NCI-H82 treated with DMSO at 0.1 percent for 48 hours (cell line): ENCODE results near the gene GHRH.

Experiments used
- DNase-seq: peaks from one replicate; lab custom pipeline; 2025; ENCODE audit not compliant: unreplicated experiment; lab: John Stamatoyannopoulos, UW

GHRH gene

DNA sequence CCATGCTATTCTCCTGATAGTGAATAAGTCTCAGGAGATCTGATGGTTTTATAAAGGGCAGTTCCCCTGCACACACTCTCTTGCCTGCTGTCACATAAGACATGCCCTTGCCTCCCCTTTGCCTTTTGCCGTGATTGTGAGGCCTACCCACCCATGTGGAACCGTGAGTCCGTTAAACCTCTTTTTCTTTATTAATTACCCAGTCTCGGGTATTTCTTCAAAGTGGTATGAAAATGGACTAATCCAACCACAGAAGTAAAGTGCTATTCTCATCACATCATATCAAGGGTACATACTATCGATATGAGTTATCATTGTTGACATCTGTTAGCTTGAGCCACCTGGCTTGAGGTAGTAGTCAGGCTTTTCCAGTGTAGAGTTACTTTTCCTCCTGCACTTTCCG lies 30.1 kb upstream of the GHRH start:
- no peak for DNase-seq

DNA sequence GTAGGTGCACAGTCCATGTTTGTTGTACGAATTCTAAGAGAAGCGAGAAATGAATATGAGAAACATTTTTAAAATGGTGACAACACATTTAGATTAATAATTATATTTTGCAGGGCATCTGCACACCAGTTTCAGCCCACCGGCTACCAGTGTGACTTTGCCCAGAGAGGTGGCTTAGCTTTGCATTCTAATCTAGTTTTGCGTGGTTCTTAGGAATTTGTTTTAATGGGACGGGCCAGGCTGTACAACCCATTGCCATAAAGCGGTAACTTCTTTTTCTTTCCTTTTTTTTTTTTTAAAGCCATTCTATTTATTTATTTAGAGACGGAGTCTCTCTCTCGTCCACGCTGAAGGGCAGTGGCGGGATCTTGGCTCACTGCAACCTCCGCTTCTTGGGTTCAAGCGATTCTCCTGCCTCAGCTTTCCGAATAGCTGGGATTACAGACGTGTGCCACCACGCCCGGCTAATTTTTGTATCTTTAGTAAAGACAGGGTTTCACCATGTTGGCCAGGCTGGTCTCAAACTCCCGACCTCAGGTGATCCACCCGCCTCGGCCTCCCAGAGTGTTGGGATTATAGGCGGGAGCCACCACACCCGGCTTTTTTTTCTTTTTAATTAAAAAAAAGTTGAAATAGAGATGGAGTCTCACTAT lies 28.7 kb upstream of the GHRH start:
- DNase-seq, result no peak

DNA sequence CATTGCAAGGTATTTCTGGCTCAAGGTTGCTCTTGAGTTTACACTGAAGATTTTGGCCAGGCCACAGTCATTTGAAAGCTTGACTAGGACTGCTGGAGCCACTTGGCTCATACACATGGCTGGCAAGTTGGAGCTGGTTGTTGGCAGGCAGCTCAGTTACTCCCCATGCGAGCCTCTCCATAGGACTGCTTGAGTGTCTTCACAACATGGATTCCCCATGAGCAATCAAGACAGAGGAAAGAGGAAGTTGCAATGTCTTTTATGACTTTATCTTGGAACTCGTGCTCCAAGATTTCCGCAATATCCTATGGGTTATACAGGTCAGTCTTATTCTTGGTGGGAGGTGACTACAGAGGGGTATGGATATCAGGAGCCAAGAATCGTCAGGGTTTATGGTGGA lies 26.5 kb upstream of the GHRH start:
- DNase-seq, result no peak

DNA sequence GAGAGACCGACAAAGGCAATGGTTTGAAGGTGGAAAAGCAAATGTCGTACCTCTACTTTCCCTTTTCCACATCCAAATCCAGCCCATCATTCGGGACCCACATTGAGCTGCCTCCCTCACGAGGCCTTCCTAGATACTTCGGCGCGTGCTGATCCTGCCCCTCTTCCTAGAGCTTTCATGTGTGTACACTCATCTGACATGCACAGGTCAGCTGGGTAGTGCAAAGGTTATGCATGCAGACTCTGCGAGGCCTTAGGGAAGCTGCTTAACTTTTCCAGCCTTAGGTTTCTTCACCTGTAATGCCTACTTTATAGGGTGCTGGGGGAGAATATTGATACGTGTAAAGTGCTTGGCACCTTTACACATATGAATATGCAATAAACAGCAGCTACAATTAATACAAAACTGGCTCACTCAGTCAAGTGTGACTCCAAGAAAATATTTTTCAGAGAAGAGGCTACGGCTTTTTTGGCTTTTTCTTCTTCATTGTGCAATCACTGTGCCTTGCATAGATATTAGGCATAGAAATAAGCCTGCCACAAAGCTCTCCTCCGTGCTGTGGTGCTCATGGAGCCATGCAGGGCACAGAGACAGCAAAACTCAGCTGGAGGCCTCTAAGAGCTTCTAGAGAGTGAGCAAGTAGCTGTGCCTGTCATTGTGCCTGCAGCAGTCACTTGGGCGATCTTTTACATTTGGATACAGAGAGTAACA lies 24.2 kb upstream of the GHRH start:
- no peak for DNase-seq

DNA sequence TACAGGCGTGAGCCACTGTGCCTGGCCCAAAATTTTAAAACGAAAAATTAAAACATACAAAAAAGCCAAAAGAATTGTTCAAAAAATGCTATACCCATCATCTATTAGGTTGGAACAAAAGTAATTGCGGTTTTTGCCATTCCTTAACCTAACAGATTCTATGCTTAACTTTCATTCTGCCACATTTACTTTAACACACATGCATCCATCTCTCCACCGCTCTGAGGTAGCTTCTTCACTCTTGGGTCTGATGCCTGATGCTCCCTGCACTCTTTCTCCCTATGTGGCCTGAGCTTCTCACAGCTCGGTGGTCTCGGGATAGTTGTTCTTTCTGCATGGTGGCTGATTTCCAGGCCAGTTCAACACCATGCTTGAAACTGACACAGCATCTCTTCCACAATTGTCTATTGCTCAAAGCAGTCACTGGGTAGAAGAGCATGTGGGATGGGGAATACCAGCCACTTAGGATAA lies 23.1 kb upstream of the GHRH start:
- DNase-seq, result no peak

DNA sequence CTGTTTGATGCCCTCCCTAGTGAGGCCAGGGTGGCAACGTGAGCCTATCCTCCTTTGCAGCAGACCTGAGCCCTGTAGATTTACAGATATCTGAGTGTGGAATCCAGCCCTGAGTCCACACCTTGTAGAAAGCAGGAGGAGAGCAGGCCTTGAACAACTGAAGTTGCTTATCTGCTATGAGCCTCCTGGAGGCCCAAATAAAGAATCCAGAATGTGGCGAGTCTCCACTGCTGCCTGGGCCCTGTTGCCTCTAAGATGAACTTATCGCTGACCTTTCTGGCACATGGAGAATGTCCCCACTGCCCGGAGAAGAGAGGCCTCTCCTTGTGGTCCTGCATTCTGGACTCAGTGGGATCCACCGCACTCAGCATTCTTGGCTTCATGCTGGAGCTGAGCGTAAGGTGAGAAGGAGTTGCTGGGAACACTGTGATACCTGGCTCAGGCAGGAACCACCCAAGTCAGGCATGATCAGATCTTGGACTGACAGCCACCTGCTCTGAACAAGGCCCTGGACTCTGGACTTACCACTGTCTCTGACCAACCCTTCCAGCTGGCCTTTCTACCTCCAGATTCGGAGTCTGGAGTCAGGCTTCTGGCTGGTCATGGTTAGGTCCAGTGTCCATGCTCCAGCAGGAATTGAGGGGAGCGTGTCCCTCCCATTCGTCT lies 22.0 kb upstream of the GHRH start:
- no peak for DNase-seq

DNA sequence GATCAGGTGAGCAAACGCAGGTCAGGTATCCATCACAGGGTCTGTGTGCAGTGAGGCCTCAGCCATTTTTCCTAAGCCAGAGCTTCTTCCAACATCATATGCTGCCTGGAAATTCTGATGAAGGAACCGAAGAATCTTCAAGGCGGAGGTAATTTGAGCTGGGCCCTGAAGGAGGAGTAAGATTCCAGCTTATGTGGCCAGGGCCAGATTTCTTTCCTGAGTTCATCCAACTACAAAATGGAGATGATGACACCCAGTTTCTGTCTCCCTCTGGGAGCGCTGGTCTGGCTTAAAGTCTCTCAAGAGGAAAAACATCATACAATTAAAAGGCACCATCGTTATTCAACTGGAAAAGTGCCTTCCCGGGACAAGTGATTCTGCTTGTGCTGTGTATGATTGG lies 20.9 kb upstream of the GHRH start:
- no peak for DNase-seq

DNA sequence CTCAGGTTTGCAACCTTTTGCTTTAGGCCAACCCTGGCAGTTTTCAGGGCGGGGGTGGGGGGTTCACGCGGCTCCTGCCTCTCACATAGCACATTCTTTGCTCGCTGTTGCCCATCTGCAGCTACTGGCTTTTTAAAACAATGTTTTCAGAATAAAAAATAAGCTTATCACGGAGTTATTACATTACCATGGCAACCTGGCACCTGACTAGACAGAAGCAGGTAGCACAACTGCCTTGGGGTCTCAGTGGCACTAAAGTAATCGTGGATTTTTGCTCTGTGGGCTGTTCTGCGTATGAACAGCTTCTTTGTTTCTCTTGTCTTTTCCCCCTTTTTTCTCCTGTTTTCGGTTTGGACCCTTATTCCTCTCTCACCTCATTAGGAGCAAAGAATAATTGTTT lies 18.8 kb upstream of the GHRH start:
- no peak for DNase-seq

DNA sequence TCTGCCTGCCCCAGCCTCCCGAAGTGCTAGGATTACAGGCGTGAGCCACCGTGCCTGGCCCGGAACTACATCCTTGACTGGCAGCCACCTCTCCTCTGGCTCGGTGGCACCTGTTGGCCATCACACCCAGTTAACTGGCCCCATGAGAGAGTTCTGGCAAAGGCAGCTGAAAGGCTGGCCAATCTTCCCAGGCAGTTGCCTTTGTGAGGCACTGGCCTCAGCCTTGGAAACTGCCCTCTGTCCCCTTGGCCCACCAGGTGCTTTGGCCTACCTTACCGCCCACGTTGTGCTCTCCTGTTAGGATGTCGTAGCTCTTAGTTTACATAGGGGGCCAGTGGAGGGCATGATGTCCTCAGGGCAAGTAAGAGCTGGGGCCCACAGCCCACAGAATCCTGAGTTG lies 18.2 kb upstream of the GHRH start:
- DNase-seq, result no peak

DNA sequence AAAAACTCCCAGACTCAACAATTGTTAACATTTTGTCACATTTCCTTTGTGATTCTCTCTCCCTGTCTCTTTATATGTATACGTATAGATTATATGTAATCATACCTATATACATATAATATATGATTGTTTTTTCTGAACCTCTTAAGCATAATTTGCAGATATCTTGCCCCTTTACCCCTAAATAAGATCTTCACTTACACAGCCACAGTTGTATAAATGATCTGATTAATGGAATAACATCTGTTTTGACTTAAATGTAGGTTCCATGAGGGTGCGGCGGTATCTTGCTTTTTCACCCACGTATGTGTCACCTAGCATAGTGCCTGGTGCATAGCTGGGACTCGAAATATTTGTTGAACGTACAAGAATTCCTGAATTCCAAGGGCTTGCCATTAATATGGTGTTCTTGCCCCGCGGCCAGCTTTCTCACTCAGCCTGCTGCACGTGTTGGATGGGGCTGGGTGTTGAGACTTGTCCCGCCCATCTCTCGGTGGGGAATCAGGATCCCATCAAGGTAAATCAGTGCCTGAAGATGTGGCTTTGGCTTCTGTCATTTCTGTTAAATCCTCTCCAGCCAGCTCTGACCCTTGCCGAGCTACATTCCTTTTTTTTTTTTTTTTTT lies 17.5 kb upstream of the GHRH start:
- no peak for DNase-seq

DNA sequence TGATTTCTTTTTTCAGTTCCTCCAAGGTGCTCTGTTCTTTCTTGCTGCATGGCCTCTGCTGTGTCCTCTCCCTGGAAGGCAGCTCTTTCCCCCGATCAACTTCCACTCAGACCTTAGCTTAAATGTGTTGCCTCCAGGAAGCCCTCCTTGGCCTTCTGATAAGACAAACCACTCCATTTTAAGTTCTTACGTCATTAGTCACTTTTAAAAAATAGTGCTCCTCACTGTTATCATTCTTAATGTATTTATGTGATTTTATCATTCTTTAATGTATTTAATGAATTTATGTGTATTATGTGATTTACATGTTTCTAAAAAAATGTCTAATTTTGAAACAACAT lies 15.6 kb upstream of the GHRH start:
- no peak for DNase-seq

DNA sequence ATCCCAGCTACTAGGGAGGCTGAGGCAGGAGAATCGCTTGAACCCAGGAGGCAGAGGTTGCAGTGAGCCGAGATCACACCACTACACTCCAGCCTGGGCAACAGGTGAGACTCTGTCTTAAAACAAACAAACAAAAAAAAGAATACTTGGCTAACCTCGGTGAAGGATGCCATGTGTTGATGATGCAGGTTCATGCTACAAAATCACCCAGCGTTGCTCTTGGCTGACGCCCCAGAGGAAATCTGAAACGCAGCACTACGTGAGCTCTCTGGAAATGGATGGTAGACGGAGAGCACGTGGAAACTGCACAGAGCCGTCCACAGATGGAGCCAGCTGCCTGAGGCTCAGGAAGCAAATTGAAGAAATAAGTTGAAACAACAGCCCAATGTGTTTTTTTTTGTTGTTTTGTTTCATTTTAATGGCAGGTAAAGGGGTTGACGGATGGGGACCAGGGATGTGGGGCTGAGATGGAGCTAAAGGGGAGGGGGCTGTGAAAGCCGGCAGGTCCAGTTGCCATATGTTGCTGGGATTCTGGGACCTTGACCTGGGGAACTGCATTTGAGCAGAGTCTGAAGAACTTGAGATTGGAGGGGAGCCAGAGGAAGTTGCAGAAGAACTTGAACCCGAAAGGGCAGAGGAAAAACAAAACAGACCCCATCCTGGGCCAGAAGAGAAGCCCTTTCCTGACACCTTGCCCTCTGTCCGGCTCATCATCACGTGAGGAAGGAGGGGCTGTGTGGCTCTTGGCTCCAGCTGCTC lies 15.1 kb upstream of the GHRH start:
- no peak for DNase-seq

DNA sequence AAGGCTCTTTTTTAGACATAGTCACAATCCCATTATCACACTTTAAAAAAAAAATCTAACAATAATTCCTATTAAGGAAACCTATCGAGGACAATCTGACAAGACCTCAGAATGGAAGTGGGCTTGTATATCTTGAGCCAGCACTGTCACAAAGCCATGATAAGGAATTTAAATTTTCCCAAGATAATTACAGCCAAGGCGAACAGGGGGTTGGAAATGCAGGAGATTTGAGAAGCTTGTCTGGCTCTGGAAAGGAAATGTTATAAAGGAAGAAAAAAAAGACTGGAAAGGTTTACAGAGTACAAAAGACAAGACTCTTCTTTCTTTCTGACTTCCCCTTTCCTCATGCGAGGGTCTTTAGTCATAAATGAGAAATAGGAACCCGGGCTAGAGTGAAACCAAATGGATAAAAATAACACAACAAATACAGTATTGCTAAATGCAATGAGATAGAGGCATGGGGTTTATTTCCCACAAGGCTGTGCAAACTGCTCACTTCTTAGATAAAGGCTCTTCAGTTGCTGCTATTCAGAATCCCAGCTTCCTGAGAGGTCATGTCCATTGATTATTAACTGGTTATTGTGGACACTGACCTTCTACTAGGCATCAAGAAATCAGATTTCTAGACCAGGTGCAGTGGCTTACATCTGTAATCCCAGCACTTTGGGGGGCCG lies 13.4 kb upstream of the GHRH start:
- no peak for DNase-seq

DNA sequence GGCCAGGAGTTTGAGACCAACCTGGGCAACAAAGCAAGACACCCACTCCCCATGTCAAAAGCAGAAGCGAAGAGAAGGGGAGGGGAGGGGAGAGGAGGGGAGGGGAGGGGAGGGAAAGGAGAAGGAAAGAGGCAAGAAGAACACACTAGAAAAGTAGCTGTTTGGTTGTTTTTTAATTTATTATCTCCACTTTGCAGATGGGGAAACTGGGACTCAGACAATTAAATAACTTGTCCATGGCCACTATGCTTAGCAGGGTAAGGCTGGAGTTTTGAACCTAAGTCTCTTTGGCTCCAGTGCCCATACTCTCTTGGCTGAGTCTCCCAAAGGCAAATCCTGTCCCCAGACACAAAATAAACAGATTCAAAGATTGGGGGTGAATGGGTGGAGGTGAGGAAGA lies 12.4 kb upstream of the GHRH start:
- no peak for DNase-seq

DNA sequence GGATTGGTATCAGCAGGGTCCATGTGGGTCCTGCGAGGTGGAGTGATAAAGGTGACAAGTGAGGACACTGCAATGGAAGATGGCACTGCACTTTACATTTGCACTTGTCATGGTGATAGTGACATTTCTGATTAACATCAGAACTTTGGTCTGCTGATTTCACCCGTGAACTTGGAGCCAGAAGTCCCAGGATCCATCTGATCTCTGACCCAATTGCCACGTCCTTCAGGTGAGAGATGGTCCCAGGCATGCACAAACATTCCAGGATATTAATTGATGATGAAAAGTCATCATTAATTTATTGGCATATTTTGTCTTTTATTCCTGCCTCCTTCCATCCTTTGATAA lies 9.8 kb upstream of the GHRH start:
- no peak for DNase-seq

DNA sequence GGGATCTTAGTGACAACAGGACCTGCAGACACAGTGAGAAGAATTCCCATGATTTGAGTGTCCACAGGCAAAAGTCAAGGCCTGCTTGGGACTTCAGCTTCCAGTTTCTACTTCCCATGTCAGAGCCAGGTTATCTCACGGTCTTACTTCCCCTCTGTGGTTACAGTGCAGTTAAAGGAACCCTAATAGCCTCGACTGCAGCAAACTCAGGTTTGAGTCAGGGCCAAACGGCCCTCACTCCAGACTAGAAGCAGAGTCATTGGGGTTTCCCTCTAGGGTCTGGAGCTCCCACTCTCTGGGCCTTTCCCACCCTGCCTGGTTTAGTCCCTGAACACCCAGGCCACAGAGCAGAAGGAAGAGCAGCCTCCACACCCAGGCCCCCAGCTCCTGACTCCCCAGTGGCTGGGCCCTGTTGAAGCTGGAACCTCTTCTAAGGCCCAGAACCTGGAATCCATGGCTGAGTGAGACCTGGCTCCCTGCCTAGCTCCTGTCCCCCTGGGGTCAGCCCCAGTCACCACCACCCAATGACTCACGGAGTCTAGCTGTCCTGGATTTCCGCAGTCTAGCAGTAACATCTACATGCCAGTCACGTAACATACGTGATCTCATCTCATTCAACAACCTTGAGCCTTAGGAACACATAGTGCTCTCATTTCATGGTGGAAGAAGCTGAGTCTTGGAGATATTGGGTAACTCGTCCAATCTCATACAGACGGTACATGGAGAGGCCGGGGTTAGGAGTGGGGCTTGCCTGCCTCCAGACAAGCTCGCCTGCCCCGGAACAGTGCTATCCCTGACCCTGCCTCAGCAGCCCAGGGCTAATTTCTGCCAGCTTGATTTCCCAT lies 9.2 kb upstream of the GHRH start:
- no peak for DNase-seq

DNA sequence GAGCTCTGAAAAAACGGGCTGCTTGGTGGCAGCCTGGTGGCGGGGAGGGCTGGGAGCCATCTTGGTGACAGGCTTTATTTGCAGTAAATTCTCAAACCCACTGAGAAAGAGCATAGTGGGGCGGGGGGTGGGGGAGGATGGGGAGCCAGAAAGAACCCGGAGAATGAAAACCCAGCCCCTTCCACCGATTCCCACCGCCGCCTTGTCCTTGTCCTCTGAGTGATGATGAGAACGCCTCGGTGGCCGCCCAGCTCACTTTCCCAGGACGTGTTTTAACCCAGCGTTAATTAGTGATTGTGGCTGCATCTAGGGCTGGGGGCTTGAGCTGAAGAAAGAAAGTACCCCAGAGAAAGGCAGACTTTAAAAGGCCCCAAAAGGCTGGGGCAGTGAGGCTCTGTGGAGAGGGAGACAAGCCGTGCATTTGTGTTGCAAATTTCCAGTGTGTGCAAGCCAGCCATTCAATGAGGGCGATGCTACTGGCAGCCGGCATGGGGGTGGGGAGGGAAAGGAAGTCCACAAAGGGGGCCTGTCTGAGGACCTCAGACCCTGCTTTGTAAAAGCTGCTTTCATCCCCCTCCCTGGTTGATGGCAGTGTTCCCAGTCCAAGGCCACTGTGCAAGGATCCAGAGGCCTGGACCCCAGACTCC lies 6.2 kb upstream of the GHRH start:
- no peak for DNase-seq

DNA sequence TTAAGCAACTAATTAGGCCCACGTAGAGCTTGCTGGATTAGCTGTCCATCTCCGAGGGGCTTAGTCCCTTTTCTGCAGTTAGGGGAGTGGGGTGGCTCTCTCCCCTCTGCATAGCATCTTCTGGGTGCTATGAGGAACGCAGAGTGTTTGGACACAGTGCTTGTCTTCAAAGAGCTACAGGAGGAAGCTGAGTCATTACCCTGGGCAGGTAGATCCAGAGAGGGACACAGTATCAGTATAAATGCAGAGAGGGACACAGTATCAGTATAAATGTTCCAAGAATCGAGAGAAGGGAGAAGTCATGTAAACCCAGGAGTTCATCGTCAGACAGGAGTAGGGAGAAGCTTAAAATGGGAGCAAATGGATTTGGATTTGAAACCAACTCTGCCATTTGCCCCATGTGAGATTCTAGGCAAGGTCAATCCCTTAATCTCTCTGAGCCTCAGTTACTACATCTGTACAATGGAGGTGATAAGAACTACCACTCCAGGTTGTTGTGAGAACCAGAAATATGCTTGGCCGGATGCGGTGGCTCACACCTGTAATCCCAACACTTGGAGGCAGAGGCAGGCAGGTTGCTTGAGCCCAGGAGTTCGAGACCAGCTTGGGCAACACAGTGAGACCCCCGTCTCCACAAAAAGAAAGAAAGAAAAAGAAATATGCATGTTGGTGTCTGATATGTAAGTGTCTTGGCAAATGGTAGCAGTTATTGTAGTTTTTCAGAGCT lies 5.5 kb upstream of the GHRH start:
- DNase-seq, result no peak

DNA sequence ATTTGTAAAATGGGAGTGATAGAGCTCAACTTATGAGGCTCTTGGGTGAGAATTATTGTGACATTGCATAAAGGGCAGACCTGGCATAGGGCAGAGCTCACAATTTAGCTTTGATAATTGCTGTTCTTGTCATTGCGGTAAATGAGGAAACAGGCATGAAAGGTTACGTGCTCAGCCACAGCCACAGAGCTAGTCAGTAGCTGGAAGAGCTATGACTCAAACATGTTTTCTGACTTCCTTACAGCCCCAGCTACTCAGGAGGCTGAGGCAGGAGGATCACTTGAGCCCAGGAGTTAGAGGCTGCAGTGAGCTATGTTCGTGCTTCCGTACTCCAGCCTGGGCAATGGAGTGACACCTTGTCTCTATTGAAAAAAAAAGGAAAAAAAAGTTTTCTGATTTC lies 3.5 kb upstream of the GHRH start:
- no peak for DNase-seq
